PFSK-1 (cell line): Measurements from ENCODE around the gene NCCRP1.

Experiments used
- FOXP2 ChIP-seq: optimal IDR thresholded peaks from 2 replicates; pipeline ENCODE3; 2011; ENCODE audit warnings: borderline replicate concordance, control low read depth, inconsistent platforms; ENCODE audit not compliant: insufficient read depth; ENCODE audit errors: extremely low read length, extremely low read depth
- POLR2AphosphoS5 ChIP-seq: IDR thresholded peaks from 2 replicates; pipeline ENCODE4 v1.6.1; 2012; ENCODE audit warnings: low read depth, mild to moderate bottlenecking, control low read depth, low read length, moderate library complexity
- SIN3A ChIP-seq: IDR thresholded peaks from 2 replicates; pipeline ENCODE4 v1.6.1; 2012; ENCODE audit warnings: mild to moderate bottlenecking, low read length, moderate library complexity, borderline replicate concordance; ENCODE audit not compliant: insufficient read depth
- TAF1 ChIP-seq: IDR thresholded peaks from 2 replicates; pipeline ENCODE4 v1.6.1; 2012; ENCODE audit warnings: low read length, control low read depth, borderline replicate concordance; ENCODE audit not compliant: insufficient read depth
- TF ChIP-seq, protein P1 (sequence below), 2 experiments: IDR thresholded peaks; 2 replicates each; pipeline versions ENCODE4 v1.6.1 to v1.8.0; 2011 to 2012; ENCODE audit warnings: low read depth in 2 of 2, low read length in 2 of 2, control low read depth in 1 of 2, inconsistent platforms in 1 of 2, mild to moderate bottlenecking in 1 of 2, moderate library complexity in 1 of 2; ENCODE audit not compliant: insufficient read depth in 1 of 2

Gene NCCRP1

DNA sequence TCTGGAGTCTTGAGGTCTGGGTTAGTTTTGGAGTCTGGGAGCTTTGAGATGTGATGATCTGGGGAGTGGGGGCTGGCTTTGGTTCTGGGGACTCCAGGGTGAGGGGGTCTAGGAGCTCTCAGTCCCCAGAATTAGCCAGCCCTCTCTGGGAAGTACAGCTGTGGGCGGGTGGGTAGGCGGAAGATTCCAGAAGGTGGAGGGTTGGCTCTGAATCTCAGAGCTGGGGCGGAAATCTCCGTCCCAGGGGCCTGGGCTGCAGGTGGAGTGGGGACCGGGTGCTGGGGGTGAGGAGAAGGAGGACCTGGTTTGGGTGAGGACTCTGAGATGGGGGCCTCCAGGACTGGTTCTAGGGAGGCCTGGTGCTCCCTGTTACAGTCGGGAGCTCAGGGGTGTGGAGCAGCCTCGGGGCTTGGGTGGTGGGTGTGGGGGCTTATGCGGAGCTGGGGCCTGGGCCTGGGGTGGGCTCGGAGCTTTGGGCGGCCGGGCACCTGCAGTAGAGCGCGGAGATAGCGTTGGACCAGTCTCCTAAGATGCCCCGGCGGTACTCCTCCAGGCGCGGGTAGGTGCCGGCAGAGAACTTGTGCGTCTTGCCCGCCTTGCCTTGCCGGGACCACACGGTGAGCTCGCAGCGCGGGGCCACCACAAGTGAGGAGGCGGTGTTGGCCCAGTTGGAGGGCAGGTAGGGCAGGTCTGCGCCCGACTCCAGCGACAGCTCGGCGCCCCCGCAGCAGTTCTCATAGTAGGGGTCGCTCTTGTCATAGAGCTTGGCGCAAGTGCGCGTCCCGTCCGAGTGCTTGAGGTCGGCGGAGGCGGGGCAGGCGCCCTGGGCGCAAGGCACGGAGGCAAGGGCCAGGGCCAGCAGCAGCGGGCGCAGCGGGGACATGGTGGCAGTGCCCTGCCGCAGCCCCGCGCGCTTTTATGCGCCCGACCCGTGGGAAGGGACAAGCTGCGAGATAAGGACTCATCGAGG is 6.9 kb downstream of the NCCRP1 start, which contains the start of gene SYCN:
Gene SYCN, minus strand, starts transcription at position 892 of the 970 bp plus-strand sequence. Its CDS starts 9 bp downstream, at position 883.
- no peak for TF ChIP-seq TAF1

DNA sequence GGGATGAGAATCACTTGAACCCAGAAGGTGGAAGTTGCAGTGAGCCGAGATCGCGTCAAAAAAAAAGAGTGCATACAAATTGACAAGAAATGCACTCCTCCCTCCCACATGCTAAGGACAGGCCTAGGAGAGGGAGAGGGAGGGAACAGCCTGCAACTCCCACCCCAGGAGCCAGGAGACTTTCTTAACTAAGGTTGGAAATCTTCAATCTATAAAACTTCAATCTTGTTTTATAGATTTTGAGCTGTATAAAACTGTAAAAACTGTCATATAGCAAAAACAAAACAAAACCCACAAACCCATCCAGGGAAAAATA is 8.6 kb downstream of the NCCRP1 start:
- no peak for TF ChIP-seq FOXP2
- TF ChIP-seq POLR2AphosphoS5: no peak
- TF ChIP-seq, protein P1, sequence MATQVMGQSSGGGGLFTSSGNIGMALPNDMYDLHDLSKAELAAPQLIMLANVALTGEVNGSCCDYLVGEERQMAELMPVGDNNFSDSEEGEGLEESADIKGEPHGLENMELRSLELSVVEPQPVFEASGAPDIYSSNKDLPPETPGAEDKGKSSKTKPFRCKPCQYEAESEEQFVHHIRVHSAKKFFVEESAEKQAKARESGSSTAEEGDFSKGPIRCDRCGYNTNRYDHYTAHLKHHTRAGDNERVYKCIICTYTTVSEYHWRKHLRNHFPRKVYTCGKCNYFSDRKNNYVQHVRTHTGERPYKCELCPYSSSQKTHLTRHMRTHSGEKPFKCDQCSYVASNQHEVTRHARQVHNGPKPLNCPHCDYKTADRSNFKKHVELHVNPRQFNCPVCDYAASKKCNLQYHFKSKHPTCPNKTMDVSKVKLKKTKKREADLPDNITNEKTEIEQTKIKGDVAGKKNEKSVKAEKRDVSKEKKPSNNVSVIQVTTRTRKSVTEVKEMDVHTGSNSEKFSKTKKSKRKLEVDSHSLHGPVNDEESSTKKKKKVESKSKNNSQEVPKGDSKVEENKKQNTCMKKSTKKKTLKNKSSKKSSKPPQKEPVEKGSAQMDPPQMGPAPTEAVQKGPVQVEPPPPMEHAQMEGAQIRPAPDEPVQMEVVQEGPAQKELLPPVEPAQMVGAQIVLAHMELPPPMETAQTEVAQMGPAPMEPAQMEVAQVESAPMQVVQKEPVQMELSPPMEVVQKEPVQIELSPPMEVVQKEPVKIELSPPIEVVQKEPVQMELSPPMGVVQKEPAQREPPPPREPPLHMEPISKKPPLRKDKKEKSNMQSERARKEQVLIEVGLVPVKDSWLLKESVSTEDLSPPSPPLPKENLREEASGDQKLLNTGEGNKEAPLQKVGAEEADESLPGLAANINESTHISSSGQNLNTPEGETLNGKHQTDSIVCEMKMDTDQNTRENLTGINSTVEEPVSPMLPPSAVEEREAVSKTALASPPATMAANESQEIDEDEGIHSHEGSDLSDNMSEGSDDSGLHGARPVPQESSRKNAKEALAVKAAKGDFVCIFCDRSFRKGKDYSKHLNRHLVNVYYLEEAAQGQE (IDR thresholded peaks at IDR 0.05; ENCODE audit: insufficient read depth in 1 of 2, low read depth in 2 of 2, low read length in 2 of 2): no peak
- no peak for TF ChIP-seq TAF1
- TF ChIP-seq SIN3A: no peak

DNA sequence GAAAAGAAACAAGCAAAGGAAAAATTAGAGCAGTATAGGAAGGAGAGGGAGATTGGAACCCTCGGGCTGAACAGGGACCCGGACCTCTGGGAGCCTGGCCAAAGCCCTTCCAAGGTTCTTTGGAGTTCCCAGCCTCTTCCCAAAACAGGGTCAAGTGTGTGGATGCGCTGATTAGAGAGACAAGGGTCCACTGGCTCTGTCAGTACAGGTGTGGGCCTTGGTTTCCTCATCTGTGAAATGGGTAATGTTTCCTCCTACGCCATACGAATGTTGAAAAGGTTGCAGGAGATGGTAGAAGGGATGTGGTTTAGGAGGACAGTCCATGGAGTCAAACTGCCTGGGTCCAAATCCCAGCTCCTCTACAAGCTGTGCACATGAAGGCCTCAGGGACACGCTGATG is 9.4 kb downstream of the NCCRP1 start:
- TF ChIP-seq SIN3A (no peak), TAF1 (no peak), POLR2AphosphoS5 (no peak), FOXP2 (no peak)
- TF ChIP-seq, protein P1 (IDR thresholded peaks at IDR 0.05; ENCODE audit: insufficient read depth in 1 of 2, low read depth in 2 of 2, low read length in 2 of 2): no peak

DNA sequence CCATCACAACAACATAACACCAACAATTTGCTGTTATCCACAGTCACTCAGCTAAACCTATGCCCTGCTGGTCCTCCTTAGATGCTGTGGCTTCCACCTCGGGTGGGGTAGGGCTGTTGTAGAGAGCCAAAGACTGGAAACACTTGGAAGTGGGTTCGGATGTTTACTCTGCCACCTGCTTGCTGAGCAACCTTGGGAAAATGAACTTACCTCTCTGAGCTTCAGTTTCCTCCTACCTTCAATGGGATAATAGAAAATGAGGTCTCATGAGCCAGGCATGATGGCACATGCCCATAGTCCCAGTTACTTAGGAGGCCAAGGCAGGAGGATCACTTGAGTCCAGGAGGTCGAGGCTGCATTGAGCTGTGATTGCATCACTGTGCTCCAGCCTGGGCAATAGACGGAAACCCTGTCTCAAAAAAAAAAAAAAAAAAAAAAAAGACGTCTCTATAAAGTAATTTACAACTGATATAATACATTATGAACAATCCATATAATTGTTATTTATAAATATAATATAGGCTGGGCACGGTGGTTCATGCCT is 10.6 kb downstream of the NCCRP1 start:
- TF ChIP-seq, protein P1 (IDR thresholded peaks at IDR 0.05; ENCODE audit: insufficient read depth in 1 of 2, low read depth in 2 of 2, low read length in 2 of 2): no peak
- no peak for TF ChIP-seq TAF1
- TF ChIP-seq POLR2AphosphoS5: no peak
- TF ChIP-seq FOXP2: no peak
- no peak for TF ChIP-seq SIN3A

DNA sequence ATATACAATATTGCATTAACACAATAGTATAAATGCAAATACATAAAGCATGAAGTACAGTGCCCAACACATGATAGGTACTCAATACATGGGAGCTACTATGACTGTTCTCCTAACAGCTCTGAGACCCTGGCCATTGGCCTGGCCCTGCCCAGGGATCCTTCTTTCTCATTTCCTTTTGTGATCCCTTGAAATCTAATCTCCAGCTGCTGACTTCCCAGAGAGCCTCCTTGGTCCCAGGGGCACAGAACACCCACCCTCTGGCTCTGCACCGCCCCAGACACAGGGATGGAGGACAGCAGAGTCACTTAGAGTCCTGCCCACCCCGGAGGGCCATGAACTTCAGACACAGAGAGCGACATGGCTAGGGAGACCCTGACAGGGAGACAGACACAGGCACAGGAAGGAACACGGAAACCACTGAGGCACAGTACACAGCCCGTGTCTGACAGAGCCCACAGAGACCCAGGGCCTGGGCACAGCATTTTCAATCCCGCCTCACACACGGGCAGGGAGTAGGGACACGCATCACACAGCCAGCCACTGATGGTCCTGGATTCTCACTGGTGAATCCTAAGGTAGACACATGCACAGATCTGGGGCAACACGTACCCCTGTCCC is 11.5 kb downstream of the NCCRP1 start:
- TF ChIP-seq SIN3A: no peak
- TF ChIP-seq, protein P1 (IDR thresholded peaks at IDR 0.05; ENCODE audit: insufficient read depth in 1 of 2, low read depth in 2 of 2, low read length in 2 of 2): no peak
- TF ChIP-seq POLR2AphosphoS5: no peak
- TF ChIP-seq FOXP2: no peak
- TF ChIP-seq TAF1: no peak
